Mammary epithelial cell (primary cell): ENCODE measurements around the gene FHOD1.

ENCODE experiments used
- CTCF ChIP-seq, 2 donors: IDR thresholded peaks in 1 of 2; conservative IDR thresholded peaks in 1 of 2; 2 replicates each; pipeline ENCODE4 v1.5.1; 2011 to 2012; ENCODE audit warnings: inconsistent platforms in 2 of 2, low read length in 2 of 2, mild to moderate bottlenecking in 2 of 2, control low read depth in 1 of 2, low read depth in 1 of 2; ENCODE audit not compliant: insufficient read depth in 1 of 2; ENCODE audit errors: extremely low read depth in 1 of 2
- EZH2 ChIP-seq: IDR thresholded peaks from 2 replicates; pipeline ENCODE4 v1.6.1; 2012; ENCODE audit warnings: low read length, inconsistent platforms, borderline replicate concordance

- TF ChIP-seq EZH2 (no peak), CTCF (conservative IDR thresholded peaks at IDR 0.05 in 1 of 2, IDR thresholded peaks at IDR 0.05 in 1 of 2; ENCODE audit: extremely low read depth in 1 of 2, insufficient read depth in 1 of 2, low read depth in 1 of 2, low read length in 2 of 2) (no peak)
Observed at GRCh38 chr16:67200491-67200890, 46.8 kb downstream of the FHOD1 start.
